ENCODE data around the gene CLMP.

The CLMP gene, protein sequence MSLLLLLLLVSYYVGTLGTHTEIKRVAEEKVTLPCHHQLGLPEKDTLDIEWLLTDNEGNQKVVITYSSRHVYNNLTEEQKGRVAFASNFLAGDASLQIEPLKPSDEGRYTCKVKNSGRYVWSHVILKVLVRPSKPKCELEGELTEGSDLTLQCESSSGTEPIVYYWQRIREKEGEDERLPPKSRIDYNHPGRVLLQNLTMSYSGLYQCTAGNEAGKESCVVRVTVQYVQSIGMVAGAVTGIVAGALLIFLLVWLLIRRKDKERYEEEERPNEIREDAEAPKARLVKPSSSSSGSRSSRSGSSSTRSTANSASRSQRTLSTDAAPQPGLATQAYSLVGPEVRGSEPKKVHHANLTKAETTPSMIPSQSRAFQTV

DNA sequence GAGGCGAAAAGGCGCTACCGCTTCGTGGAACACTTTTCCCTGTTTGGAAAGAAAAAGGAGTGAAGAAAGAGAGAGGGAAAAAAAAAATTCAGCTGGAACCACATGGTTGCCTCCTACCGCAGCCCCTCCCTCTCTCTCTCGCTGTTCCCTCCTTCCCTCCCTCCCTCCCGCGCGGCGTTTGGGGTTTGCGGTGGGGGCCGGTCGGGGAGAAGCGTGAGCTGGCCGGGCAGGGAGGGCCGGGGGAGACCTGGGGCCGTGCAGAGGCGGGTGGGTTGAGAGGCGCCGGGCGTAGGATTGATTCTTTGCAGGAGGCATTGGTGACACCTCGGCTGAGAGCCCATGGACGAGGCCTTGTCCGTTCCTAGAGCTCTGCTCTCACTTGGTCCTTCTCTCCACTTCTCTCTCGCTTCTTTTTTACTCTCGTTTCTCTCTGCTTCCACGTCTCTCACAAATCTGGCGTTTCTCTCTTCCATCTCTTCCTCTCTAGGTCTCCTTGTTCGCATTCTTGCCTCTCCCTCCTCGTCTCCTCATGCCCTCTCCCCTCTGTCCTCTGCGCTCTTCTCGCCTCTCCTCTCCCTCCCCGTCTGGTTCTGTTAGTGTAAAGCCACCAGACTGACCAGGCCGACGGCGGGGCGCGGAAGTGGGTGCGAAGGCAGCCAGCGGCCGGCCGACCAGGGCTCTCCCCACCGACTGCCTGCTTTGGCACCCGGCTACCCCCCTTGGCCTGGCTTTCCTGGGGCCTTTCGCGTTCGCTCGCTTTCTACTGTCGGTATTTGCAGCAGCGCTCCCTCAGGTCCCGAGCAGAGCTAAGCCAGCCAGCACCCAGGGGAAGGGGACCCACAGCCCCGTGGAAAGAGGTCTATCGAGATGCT, at the start of gene CLMP:
TSS of gene CLMP (minus strand) at position 61 of the 872 bp plus-strand sequence. CDS start 308 bp downstream, outside the sequence.
- DNase-seq (ENCODE audit: low read depth in 2 of 2), result peak in 1 of 2 experiments; percentile 42

DNA sequence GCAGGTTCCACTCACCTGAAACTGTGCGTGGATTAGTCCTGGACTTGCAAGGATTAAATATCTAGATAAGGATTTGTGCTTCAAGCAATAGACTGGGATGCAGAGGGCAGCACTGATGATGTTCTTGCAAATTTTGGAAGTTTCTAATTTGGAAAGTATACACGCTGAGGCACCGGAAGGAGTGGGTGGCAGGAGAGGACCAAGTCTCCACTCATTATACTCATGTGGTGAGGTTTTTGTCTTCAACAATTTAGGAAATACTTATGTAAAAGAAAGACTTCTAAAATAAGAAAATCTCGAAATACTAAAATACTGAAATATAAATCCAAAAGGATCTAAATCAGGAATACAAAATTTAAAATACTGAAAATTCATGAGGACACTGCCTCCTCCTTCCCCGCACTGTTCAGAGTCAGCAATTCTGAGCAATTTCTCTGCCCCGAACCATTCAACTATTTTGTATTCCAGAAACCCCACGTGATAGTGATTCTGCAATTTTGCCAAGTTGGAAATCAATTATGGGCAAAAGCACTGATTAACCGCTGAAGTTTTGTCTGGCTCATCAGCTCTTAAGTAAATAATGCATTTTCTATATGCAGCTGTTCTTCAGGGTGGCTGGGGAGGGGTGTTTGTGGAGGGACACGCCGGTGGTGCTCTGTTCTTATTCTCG, 47.0 kb upstream of the CLMP start:
- DNase-seq (ENCODE audit: low read depth in 2 of 2), result no peak

DNA sequence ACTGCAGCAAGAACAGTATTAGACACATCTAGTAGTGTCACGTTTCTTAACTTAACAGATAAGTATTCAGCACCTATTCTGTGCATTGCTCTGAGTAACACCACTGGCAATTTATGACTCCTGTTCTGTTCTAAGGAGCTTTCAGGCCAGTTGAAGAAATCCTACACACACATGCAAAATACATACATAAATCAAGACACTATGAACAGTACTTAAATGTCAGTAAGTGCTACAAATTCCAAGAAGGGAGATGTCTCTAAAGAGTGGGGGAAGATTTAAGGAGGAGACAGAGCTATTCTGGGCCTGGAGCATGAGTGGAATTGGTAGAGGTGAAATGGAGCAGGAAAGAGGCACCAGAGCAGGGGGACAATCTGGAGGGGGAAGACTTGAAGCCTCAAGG, 46.2 kb upstream of the CLMP start:
- DNase-seq (ENCODE audit: low read depth in 2 of 2), result peak in 1 of 2 experiments; percentile 13

DNA sequence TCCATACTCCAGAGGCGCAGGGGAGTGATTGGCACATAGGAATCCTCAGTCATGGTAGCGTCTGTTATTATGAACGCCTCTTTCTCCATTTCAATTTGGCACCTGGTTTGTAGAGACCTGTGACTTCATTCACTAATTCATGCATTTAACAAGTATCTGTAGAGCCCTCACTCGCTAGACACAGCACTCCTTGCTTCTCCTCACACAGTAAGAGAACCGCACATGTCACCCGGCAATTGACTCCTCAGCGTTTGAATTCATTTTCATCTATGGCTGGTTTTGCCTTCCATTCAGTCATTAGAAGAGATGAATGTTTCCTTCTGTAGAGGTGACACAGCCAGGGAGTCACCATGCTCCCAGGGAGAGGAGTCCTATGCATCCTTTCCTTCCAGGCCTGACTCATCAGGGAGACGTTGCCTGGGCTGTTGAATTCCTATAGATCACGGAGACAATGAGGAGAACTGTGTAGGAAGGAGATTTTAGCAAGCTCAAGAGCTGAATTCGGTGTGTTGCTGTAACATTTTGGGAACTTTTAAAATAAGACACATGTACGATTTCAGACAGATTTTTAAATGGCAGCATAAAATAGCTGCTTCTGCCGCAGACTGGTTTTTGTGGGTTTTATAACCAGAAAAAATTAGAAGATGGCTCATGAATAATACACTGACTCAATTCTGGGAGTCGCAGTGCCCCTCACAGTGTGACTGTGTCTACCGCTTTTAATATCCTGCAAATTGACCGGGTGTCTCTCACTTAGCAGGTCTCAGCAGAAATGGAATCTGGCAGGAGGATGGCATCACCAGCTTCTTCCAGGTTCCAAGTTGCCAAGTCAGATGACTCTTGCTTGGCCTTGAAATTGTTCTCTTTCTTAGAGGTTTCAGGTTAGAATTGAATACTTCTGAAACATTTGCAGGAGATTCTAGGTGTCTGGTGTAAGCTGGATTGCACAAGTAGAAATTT, 44.4 kb upstream of the CLMP start:
- no peak for DNase-seq (ENCODE audit: low read depth in 2 of 2)

GRCh38 chr11:123238297-123238696, 43.2 kb upstream of the CLMP start:
- DNase-seq (ENCODE audit: low read depth in 2 of 2), result peak in 1 of 2 experiments; percentile 32

- DNase-seq (ENCODE audit: low read depth in 2 of 2), result no peak
Observed at GRCh38 chr11:123236879-123237278, 41.8 kb upstream of the CLMP start.

- peak; percentile 48 to 53 for DNase-seq (ENCODE audit: low read depth in 2 of 2)
Observed at GRCh38 chr11:123235656-123236261, 40.7 kb upstream of the CLMP start.

DNA sequence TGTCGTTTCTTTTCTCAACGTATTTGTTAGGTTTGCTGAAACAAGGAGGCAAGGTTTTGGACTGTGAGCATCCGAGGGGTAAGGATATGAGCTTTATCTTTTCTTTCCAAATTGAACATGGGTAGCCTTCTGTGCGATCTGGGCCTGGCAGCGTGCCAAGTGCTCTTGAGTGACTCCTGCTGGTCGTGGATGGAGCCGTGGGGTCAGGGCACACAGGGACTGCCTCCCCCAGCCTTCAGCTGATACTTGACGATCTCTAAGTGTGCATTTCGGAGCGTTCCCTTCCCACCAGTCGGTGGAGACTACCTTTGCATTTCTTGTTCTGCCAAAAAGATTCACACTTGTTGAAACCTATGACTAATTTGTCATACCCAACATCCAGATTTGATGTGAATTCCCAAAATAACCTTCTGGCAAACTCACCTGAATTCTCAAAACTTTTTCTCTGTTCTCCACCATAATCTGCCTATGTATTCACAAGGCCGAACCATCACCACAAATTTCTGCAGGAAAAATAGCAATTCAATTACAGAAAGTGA, 40.1 kb upstream of the CLMP start:
- no peak for DNase-seq (ENCODE audit: low read depth in 2 of 2)

GRCh38 chr11:123233975-123234334, 38.9 kb upstream of the CLMP start:
- DNase-seq (ENCODE audit: low read depth in 2 of 2), result no peak

- DNase-seq (ENCODE audit: low read depth in 2 of 2), result no peak
Observed at GRCh38 chr11:123233280-123233974, 38.4 kb upstream of the CLMP start.

DNA sequence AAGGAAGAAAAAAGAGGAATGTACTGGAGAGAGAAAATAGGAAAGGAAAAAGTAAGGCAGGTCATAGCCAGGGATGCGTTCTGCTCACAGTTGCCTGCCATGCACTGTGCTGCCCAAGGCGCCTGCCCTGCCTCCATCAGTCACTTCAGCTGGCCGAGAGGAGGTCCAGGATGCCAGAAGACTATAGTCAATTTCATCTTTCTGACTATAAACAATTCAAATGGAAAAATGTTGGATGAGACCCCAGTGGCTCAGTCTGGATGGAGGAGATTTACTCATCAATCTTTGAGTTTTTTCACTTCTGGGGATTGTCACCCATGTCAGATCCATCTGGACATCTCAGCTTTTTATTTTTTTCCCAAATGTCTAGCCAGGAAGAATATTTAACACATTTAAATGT, 36.7 kb upstream of the CLMP start:
- no peak for DNase-seq (ENCODE audit: low read depth in 2 of 2)

DNA sequence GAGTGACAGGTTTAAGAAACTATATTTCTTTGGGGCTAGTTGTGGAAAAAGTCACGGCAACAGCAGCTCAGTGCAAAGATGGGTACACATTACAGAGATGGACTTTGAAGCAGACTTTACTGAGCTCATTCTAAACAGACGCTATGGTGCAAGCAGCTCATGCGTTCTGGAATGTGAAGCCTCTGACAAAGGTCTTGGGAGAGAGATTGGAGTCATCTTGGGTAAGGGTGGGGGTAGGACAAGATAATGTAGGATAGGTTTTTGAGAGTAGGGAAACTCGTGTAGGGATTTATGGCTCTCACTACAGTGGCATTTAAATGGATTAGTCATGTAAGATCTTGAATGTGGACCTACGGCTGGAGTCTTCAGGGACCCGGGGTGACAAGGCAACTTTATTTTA, 36.2 kb upstream of the CLMP start:
- DNase-seq (ENCODE audit: low read depth in 2 of 2), result peak; percentile 52 to 56

- DNase-seq (ENCODE audit: low read depth in 2 of 2), result no peak
Observed at GRCh38 chr11:123230346-123230745, 35.3 kb upstream of the CLMP start.

GRCh38 chr11:123228496-123229163, 33.6 kb upstream of the CLMP start:
- DNase-seq (ENCODE audit: low read depth in 2 of 2), result no peak

DNA sequence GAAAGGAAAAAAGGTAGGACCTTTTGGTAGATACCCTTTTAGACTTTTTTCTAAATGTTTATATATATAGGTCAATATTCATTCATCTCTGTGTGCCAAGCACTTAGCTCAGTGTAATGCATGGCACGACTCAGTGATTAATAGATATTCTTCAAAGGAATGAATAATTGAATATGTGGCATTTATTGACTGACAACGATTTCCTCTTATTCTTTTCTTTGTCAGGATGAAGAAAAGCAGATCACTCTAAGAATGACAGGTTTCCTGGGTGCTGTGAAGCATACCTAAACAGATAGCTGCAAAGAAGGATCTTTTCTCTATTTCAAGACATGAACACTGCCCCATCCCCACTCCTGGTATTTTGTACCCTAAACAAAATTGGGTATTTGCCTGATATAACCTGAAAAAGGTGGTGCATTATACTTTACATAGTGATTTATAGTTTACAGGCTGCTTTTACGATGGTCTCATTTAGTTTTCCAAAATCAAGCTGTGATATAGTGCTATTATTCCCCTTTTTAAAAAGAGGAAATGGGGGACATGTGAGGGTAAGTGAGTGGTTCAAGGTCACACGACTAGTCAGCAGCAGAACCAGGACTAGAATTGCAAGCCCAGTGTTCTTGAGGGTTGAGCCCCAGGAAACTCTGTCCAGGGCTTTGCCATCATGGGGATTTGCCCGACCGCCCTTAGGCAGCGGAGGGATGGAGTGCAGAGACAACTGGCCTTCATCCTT, 32.9 kb upstream of the CLMP start:
- DNase-seq (ENCODE audit: low read depth in 2 of 2), result no peak

GRCh38 chr11:123221584-123221983, 26.5 kb upstream of the CLMP start:
- no peak for DNase-seq (ENCODE audit: low read depth in 2 of 2)

DNA sequence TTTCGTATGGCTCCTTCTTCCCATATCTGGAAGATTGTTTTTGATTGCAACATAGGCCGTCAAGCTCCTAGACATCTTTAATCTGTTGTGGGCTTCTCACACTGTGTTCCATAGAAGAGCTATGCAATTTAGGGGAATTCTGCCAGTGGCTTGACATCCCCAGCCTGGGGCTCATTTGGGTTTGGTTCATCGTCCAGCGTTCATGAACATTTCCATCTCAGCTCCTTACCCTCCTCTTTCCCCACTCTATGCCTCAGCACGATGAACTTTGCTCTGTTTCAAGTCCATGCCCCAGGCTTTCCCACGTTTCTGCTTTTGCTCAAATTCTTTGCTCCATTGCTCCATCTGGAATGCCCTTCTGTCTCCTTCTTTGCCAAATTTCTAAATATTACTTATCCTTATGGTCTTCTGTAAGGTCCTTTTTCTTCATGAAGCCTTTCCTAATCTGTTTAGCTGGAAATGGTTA, 26.1 kb upstream of the CLMP start:
- DNase-seq (ENCODE audit: low read depth in 2 of 2), result no peak

DNA sequence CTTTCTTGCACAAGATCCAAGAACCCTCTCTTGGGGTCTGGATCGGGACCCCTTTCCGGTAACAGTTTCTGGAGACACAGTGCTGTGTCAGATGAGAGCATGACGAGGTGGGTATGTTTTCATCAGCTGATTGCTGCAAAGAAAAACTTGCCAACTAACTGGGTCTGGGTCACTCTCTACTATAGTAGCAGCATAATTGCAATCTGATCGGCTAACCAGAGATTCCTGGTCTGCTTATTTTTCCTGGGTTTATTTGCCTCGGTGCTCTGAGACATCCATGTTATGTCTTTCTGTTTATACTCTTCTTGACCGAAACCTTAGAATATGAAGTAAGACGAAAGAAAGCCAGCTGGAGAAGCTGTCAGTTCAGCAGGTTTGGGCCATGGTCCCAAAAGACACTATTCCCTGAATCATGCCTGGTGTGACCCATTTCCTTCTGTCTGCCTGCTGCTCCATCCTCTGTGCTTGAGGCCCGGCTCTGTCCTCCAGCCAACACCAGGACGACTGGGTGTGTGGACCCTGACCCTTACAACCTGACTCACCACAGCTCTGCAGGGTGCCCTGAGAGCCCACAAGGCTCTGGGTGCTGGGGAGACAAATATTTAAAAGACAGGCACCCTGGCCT, 24.1 kb upstream of the CLMP start:
- DNase-seq (ENCODE audit: low read depth in 2 of 2), result no peak

Data from fibroblast of skin of left biceps (primary cell).